NOMO-1 treated with dmso at 0.1 percent for 144 hours (cell line): ENCODE data around the gene SLC23A1.
"Not testable (repeated sequence)": the region's sequence is repeated elsewhere in the genome, so short reads cannot be mapped to it uniquely, and the experiment has no call there.

Experiments
- DNase-seq: peaks from one replicate; lab custom pipeline; 2025; ENCODE audit not compliant: unreplicated experiment; lab: John Stamatoyannopoulos, UW

Gene SLC23A1

GRCh38 chr5:139383275-139383992 lies at the start of gene SLC23A1:
Gene SLC23A1 (minus strand): TSS chr5:139383297. CDS start chr5:139383253, 44 bp downstream.
- DNase-seq = no peak

- no peak for DNase-seq
Observed at GRCh38 chr5:139431706-139432105, 48.6 kb upstream of the SLC23A1 start.

- no peak for DNase-seq
Observed at GRCh38 chr5:139430015-139430414, 46.9 kb upstream of the SLC23A1 start.

GRCh38 chr5:139426203-139426885 lies 43.2 kb upstream of the SLC23A1 start:
- DNase-seq = no peak

- DNase-seq = no peak
Observed at GRCh38 chr5:139425497-139425896, 42.4 kb upstream of the SLC23A1 start.

- DNase-seq = peak; percentile 57
Observed at GRCh38 chr5:139422307-139422893, 39.3 kb upstream of the SLC23A1 start.

GRCh38 chr5:139419226-139420192 lies 36.4 kb upstream of the SLC23A1 start:
- no peak for DNase-seq

- DNase-seq = no peak
Observed at GRCh38 chr5:139418793-139419192, 35.7 kb upstream of the SLC23A1 start.

- no peak for DNase-seq
Observed at GRCh38 chr5:139417214-139417613, 34.1 kb upstream of the SLC23A1 start.

- no peak for DNase-seq
Observed at GRCh38 chr5:139416651-139417050, 33.6 kb upstream of the SLC23A1 start.

- DNase-seq = no peak
Observed at GRCh38 chr5:139415869-139416268, 32.8 kb upstream of the SLC23A1 start.

GRCh38 chr5:139415221-139415861 lies 32.2 kb upstream of the SLC23A1 start:
- no peak for DNase-seq

GRCh38 chr5:139414581-139415130 lies 31.6 kb upstream of the SLC23A1 start:
- no peak for DNase-seq

GRCh38 chr5:139413963-139414362 lies 30.9 kb upstream of the SLC23A1 start:
- DNase-seq = no peak

GRCh38 chr5:139413153-139413552 lies 30.1 kb upstream of the SLC23A1 start:
- DNase-seq = no peak

GRCh38 chr5:139410993-139411828 lies 28.1 kb upstream of the SLC23A1 start:
- no peak for DNase-seq

GRCh38 chr5:139410121-139410992 lies 27.3 kb upstream of the SLC23A1 start:
- DNase-seq = no peak

- not testable (repeated sequence) for DNase-seq
Observed at GRCh38 chr5:139409116-139409515, 26.0 kb upstream of the SLC23A1 start.
